ENCODE measurements around the gene CLCN4. TPM values are rescaled to one million over a fixed set of nuclear protein-coding genes. Genes with fewer than 3 reads are reported as not detected.

Gene CLCN4
- total and polyA plus RNA-seq, 8 donors = 0.35 to 22.3 (median 2.7) TPM; not detected in 1

DNA sequence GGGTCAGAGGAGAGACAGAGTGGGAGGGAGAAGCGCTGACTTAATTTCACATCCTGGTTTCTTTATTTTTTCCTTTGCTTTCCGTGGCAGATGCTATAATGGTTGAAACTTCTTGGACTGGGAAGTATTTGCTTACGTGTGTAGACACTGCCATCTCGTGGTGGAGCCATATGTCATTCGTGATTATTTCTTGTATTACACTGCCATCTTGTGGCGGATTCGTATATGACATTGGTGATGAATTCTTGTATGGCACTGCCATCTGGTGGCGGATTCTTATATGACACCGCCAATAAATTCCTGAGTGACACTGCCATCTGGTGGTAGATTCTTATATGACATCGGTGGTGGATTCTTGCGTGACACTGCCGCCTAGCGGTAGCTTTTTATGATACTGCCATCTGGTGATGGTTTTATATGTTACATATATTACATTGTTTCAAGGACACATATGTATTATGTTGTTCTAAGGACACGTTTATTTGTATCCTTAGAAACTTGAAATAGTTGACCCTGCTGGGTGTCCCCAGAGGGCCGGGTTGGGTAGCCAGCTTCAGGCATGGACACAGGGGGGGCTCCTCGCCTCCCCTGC, 37.3 kb upstream of the CLCN4 start:
- peak; percentile 82 to 91 for DNase-seq
- Histone ChIP-seq H3K4me1 (peaks cover 0 to 31% (median 3%) of the 10 kb centered on the region in 4 donors), H3K4me3 (no peak overlapping the region), H3K9me3 (no peaks in the 10 kb centered on the region), H3K36me3 (peaks cover 0 to 30% (median 14%) of the 10 kb centered on the region in 4 donors), H3K27ac (peak overlapping the region in 3 of 5 donors; percentile 12 to 50 (median 25)), H3K27me3 (peaks cover 0 to 1% (median 0%) of the 10 kb centered on the region in 3 donors)
- 12 to 15% (median 14%) methylated on average over 16 of the region's 16 CpGs for WGBS, 5 donors
- intact Hi-C loops (cut with DNase I; ENCODE audit: low total_unique reads) = loop anchor here (5.0 kb wide), 1 partner anchor 122 kb away; no protein-coding TSS in a partner anchor
- TF ChIP-seq CTCF (IDR thresholded peaks at IDR 0.05) = peak; percentile 95 to 100 (median 100)
- peak; percentile 95 to 97 (median 96) for TF ChIP-seq POLR2AphosphoS5 (IDR thresholded peaks at IDR 0.05)
- TF ChIP-seq POLR2A (IDR thresholded peaks at IDR 0.05) = no peak

DNA sequence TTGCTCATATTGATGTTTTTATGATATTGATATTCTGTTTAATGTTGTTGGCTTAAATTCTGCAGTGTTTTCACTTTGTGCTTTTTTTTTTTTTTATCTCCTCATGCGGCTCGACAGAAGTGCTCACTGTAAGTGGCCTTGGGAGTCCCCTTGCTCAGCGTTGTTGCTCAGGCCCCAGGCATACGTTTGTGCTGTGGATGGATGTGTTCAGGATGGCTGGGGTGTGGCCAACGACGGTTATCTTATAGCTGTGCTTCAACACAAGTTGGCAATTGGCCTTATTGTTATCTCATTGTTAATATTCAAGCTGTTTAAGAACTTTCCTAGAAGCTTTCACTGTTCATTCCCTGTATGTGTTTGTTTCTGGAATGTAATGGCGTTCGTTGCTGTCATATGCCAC, 36.4 kb upstream of the CLCN4 start:
- TF ChIP-seq EP300 (IDR thresholded peaks at IDR 0.05) (no peak), CTCF (IDR thresholded peaks at IDR 0.05) (no peak), POLR2A (IDR thresholded peaks at IDR 0.05) (no peak), POLR2AphosphoS5 (IDR thresholded peaks at IDR 0.05) (no peak)
- H3K27ac ChIP-seq = peak overlapping the region in 2 of 5 donors; percentile 22 to 25
- 38 to 76% (median 71%) methylated on average over 8 of the region's 8 CpGs for WGBS, 5 donors
- no peak overlapping the region for H3K4me3 ChIP-seq
- peaks cover 0 to 6% (median 0%) of the 10 kb centered on the region in 3 donors for H3K27me3 ChIP-seq
- intact Hi-C loops (cut with DNase I; ENCODE audit: low total_unique reads) = no loop called here
- H3K36me3 ChIP-seq = peaks cover 0 to 39% (median 14%) of the 10 kb centered on the region in 4 donors
- peaks cover 0 to 31% (median 3%) of the 10 kb centered on the region in 4 donors for H3K4me1 ChIP-seq
- no peaks in the 10 kb centered on the region for H3K9me3 ChIP-seq
- DNase-seq = no peak

DNA sequence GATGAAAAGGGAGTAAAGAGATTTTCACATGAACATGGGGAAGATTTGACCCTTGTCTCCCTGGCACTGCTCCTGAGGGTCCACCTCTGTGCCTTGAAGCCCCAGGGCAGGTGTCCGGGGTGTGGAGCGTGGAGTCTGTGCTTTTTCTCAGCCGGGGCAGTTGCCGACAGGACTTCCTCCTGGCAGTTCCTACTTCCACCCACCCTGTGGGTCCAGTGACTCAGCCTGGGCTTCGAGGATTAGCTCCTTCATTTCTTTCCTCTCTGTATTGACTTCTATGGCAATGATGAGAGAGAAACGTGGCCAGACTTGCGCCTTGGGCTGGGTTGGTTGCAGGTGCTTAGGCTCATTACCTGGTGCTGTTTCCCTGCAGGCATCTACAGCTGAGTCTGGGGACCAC, 35.9 kb upstream of the CLCN4 start:
- Histone ChIP-seq H3K4me3 (no peak overlapping the region), H3K27ac (peak overlapping the region in 1 of 5 donors; percentile 22), H3K4me1 (peaks cover 0 to 31% (median 3%) of the 10 kb centered on the region in 4 donors), H3K27me3 (peaks cover 0 to 6% (median 0%) of the 10 kb centered on the region in 3 donors), H3K9me3 (no peaks in the 10 kb centered on the region), H3K36me3 (peaks cover 0 to 40% (median 14%) of the 10 kb centered on the region in 4 donors)
- DNase-seq = no peak
- no peak for TF ChIP-seq EP300 (IDR thresholded peaks at IDR 0.05)
- no peak for TF ChIP-seq POLR2A (IDR thresholded peaks at IDR 0.05)
- no peak for TF ChIP-seq POLR2AphosphoS5 (IDR thresholded peaks at IDR 0.05)
- no peak for TF ChIP-seq CTCF (IDR thresholded peaks at IDR 0.05)
- intact Hi-C loops (cut with DNase I; ENCODE audit: low total_unique reads) = no loop called here
- 77 to 88% (median 82%) methylated on average over 7 of the region's 7 CpGs for WGBS, 5 donors

DNA sequence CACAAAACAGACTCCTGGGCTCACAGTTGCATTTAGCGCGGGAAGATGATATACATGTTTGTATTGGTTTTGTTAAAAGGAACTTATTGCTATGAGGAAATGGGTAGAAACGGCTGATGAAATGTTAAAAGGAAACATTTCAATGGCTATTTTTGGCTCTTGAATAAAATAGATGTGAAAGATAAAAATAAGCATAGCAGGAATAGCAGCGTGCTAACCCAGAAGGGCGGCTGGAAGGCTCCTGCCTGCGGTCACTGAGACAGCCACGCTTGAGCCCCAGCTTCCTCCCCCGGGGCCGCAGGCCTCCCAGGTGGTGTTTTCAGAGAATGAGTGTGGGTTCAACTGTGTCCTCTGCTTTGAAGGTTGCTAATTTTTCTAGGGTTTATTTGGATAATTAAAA, 35.0 kb upstream of the CLCN4 start:
- Histone ChIP-seq H3K4me1 (peaks cover 0 to 31% (median 3%) of the 10 kb centered on the region in 4 donors), H3K4me3 (no peak overlapping the region), H3K36me3 (peaks cover 0 to 42% (median 16%) of the 10 kb centered on the region in 4 donors), H3K27ac (no peak overlapping the region), H3K9me3 (no peaks in the 10 kb centered on the region), H3K27me3 (peaks cover 0 to 6% (median 0%) of the 10 kb centered on the region in 3 donors)
- no peak for DNase-seq
- WGBS, 5 donors = 62 to 81% (median 74%) methylated on average over 9 of the region's 9 CpGs
- TF ChIP-seq EP300 (IDR thresholded peaks at IDR 0.05) (no peak), POLR2AphosphoS5 (IDR thresholded peaks at IDR 0.05) (no peak), CTCF (IDR thresholded peaks at IDR 0.05) (no peak), POLR2A (IDR thresholded peaks at IDR 0.05) (no peak)
- intact Hi-C loops (cut with DNase I; ENCODE audit: low total_unique reads) = no loop called here

Measured in stomach (tissue), 9 donors.